Nephron (organoid): ENCODE data around the gene MPPED1.

Experiments
- H3K27ac Mint-ChIP-seq, 3 experiments: 2 replicates each; pipeline ENCODE4 v1.8.0; 2020; ENCODE audit warnings: mixed read lengths in 3 of 3, mild to moderate bottlenecking in 2 of 3, moderate library complexity in 1 of 3
- H3K27me3 Mint-ChIP-seq: 2 replicates; pipeline ENCODE4 v1.8.0; 2021; ENCODE audit warnings: low read depth, mild to moderate bottlenecking, moderate library complexity, mixed read lengths
- H3K36me3 Mint-ChIP-seq: 2 replicates; pipeline ENCODE4 v1.8.0; 2020; ENCODE audit warnings: low read depth, mixed read lengths
- H3K4me1 Mint-ChIP-seq: 2 replicates; pipeline ENCODE4 v1.8.0; 2020; ENCODE audit warnings: mixed read lengths
- H3K4me3 Mint-ChIP-seq, 3 experiments: 2 replicates each; pipeline ENCODE4 v1.8.0; 2020; ENCODE audit warnings: mild to moderate bottlenecking in 3 of 3, mixed read lengths in 3 of 3, moderate library complexity in 2 of 3
- H3K9me3 Mint-ChIP-seq: 2 replicates; pipeline ENCODE4 v1.8.0; 2020; ENCODE audit warnings: mixed read lengths
- TF ChIP-seq, protein P1 (sequence below), 3 experiments: fragments of 200-600 bp; sonication (generic); IDR thresholded peaks; one replicate each; pipeline ENCODE4 v1.5.0; 2021; ENCODE audit warnings: antibody characterized with exemption in 3 of 3; ENCODE audit not compliant: unreplicated experiment in 3 of 3

Gene MPPED1

DNA sequence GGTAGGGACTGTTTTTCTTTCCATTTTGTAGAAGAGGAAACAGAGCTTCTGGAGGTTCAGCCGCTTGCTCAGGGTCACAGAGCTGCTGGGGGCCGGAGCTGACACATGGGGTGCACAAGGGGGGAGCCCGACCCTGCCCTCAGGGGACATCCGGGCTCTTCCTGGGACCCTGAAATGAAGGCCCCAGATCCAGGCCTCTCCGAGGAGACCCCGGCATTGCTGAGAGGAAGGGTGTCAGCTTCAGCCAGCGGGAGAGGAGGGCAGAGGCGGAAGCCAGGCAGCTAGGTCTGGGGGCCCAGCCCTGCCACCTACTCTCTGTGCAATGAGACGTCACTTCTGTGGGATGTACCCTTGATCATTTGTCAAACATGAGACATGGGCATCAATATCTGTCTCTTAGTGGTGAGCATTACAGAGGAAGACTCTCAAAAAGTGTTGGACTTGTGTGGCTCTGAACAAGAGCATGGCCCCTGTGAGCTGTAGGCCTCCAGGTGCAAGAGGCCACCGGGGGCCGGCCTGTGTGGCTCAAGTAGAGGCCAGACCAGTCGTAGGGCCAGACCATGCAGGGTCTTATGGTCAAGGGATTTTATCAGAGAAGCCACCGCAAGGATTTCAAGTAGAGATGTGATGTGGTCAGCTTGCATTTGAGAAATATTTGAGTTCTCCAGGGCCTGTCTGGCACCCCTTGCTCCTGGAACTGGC is 10.3 kb downstream of the MPPED1 start:
- Mint-ChIP-seq H3K4me1 (peaks cover 12% of the 10 kb centered on the region), H3K27me3 (peaks cover 40% of the 10 kb centered on the region), H3K27ac (no peak overlapping the region), H3K9me3 (no peaks in the 10 kb centered on the region), H3K36me3 (no peaks in the 10 kb centered on the region), H3K4me3 (no peak overlapping the region)
- TF ChIP-seq, protein P1, sequence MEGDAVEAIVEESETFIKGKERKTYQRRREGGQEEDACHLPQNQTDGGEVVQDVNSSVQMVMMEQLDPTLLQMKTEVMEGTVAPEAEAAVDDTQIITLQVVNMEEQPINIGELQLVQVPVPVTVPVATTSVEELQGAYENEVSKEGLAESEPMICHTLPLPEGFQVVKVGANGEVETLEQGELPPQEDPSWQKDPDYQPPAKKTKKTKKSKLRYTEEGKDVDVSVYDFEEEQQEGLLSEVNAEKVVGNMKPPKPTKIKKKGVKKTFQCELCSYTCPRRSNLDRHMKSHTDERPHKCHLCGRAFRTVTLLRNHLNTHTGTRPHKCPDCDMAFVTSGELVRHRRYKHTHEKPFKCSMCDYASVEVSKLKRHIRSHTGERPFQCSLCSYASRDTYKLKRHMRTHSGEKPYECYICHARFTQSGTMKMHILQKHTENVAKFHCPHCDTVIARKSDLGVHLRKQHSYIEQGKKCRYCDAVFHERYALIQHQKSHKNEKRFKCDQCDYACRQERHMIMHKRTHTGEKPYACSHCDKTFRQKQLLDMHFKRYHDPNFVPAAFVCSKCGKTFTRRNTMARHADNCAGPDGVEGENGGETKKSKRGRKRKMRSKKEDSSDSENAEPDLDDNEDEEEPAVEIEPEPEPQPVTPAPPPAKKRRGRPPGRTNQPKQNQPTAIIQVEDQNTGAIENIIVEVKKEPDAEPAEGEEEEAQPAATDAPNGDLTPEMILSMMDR (IDR thresholded peaks at IDR 0.05; ENCODE audit: unreplicated experiment in 3 of 3) = no peak

GRCh38 chr22:43423046-43423445 is 11.2 kb downstream of the MPPED1 start:
- H3K4me3 Mint-ChIP-seq = no peak overlapping the region
- TF ChIP-seq, protein P1 (IDR thresholded peaks at IDR 0.05; ENCODE audit: unreplicated experiment in 3 of 3) = no peak
- H3K9me3 Mint-ChIP-seq = no peaks in the 10 kb centered on the region
- peaks cover 37% of the 10 kb centered on the region for H3K27me3 Mint-ChIP-seq
- no peak overlapping the region for H3K27ac Mint-ChIP-seq
- peaks cover 12% of the 10 kb centered on the region for H3K4me1 Mint-ChIP-seq
- no peaks in the 10 kb centered on the region for H3K36me3 Mint-ChIP-seq

DNA sequence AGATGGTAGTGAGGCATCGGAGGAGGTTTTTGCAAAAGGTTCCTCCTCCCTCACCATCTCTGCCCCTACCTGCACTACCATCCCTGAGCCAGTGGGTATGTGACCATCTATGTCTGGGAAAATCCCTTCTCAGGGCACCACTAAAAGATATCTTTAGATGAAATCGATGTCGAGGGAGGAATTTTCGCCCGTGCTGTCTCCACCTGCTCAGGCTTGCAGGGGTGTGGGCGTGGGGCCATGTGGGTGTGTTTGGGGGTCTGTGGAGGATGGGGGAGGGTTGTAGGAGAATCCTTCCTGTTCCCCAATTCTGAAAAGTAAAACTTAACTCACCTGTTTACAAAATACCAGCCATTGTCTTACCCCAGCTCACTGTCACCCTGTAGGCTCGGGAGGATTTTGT is 12.4 kb downstream of the MPPED1 start:
- no peaks in the 10 kb centered on the region for H3K9me3 Mint-ChIP-seq
- H3K4me1 Mint-ChIP-seq = peaks cover 12% of the 10 kb centered on the region
- peak overlapping the region in 2 of 3 experiments; percentile 77 to 78 for H3K27ac Mint-ChIP-seq
- H3K27me3 Mint-ChIP-seq = peaks cover 33% of the 10 kb centered on the region
- TF ChIP-seq, protein P1 (IDR thresholded peaks at IDR 0.05; ENCODE audit: unreplicated experiment in 3 of 3) = no peak
- no peaks in the 10 kb centered on the region for H3K36me3 Mint-ChIP-seq
- peak overlapping the region in 1 of 3 experiments; percentile 34 for H3K4me3 Mint-ChIP-seq

DNA sequence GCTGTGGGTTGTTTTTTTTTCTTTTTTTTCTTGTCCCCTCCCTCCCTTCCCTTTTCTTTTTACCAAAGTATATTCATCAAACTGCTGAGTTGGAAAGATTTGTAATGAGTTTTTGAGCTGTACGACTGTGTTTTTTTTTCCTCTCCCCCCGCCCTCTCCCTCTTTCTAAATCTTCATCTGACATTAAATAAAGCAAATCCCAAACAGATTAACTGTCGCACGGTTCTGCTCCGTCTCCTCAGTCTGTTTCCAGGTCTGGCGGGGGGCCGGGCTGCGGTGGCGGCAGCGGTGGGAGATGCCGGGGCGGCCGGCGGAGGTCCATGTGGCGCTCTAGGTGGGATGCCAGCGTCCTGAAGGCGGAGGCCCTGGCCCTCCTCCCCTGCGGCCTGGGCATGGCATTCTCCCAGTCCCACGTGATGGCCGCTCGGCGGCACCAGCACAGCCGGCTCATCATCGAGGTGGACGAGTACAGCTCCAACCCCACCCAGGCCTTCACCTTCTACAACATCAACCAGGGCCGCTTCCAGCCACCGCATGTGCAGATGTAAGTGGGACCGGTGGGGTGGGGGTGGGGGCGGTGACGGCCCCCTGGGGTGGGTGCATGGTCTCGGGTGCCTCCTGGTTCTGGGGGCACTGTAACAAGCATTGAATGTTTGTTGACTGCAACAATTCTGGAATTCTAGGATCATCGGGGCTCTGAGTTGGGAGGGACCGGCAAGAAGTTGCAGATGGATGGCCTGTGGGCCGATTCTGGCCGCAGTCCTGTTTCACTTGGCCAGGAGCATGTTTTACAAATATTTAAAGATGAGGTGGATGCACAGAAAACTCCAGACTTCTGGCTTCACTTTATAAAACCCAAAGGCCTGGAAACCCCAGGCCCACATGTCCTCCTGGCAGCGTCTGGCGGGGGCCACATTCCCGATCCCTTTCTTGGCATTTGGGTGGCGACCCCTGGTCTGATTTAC is 13.1 kb downstream of the MPPED1 start:
- Mint-ChIP-seq H3K27ac (peak overlapping the region in 2 of 3 experiments; percentile 77 to 92), H3K4me3 (peak overlapping the region; percentile 34 to 60 (median 51)), H3K4me1 (peaks cover 12% of the 10 kb centered on the region), H3K36me3 (no peaks in the 10 kb centered on the region), H3K9me3 (no peaks in the 10 kb centered on the region), H3K27me3 (peaks cover 35% of the 10 kb centered on the region)
- TF ChIP-seq, protein P1 (IDR thresholded peaks at IDR 0.05; ENCODE audit: unreplicated experiment in 3 of 3) = no peak

- Mint-ChIP-seq H3K9me3 (no peaks in the 10 kb centered on the region), H3K27me3 (peaks cover 41% of the 10 kb centered on the region), H3K27ac (no peak overlapping the region), H3K4me3 (no peak overlapping the region), H3K4me1 (peaks cover 12% of the 10 kb centered on the region), H3K36me3 (no peaks in the 10 kb centered on the region)
- TF ChIP-seq, protein P1 (IDR thresholded peaks at IDR 0.05; ENCODE audit: unreplicated experiment in 3 of 3) = no peak
Measured at GRCh38 chr22:43425976-43426785, 14.4 kb downstream of the MPPED1 start.
